ENCODE data around the gene GALK1. TPM values are rescaled to one million over a fixed set of nuclear protein-coding genes. Genes with fewer than 3 reads are reported as not detected.

GALK1 gene
- total and polyA plus RNA-seq, 2 of the 13 experiments (the other 11 are each of a cell fraction or from before 2014, with no cell fraction given) = 59.9 to 93.6 TPM

DNA sequence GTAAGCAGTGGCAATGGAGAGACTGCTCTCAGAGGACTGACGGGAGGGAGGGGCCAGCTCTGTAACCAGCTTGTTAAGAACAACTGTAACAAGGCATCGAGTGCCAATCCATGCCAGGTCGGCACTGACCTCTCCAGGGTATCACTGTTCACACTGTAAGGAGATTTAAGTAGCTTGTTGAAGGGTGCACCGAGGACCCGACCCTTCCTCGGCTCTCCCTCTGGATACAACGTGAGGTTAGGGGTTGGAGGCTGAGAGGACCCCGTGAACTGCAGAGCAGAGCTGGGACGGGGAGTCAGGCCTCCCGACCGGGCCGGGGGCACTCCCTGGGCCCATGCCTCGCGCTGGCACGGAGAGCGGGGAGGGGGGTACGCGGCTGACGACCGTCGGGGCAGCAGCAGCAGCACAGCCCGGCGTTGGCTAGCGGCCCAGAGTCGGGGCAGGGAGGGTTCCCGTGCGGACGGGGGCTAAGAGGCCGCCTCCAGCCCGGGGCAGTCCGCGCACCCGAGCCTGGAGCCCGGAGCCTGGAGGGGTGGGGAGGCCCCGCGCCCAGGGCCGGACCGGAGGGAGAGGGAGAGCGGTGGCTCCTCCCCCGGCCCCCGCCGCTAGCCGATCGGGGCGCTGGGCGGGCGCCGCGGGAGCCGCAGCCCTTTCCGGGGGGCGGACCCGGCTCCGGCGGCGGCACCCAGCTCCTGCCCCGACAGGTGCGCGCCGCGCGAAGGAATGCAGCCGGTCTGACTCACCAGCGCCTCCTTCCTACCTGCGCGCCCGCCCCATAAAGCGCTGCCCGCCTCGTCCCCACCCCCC lies 44.1 kb downstream of the GALK1 start, which contains the start of gene ITGB4 (continued):
- TF ChIP-seq, protein P1, sequence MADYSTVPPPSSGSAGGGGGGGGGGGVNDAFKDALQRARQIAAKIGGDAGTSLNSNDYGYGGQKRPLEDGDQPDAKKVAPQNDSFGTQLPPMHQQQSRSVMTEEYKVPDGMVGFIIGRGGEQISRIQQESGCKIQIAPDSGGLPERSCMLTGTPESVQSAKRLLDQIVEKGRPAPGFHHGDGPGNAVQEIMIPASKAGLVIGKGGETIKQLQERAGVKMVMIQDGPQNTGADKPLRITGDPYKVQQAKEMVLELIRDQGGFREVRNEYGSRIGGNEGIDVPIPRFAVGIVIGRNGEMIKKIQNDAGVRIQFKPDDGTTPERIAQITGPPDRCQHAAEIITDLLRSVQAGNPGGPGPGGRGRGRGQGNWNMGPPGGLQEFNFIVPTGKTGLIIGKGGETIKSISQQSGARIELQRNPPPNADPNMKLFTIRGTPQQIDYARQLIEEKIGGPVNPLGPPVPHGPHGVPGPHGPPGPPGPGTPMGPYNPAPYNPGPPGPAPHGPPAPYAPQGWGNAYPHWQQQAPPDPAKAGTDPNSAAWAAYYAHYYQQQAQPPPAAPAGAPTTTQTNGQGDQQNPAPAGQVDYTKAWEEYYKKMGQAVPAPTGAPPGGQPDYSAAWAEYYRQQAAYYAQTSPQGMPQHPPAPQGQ (CRISPR knock-in tag; IDR thresholded peaks at IDR 0.05; ENCODE audit: borderline replicate concordance) = no peak
- TF ChIP-seq ZNF263 (CRISPR knock-in tag; IDR thresholded peaks at IDR 0.05) (peak; percentile 55; the same call in 1 of the 2 replicates), SAP130 (CRISPR knock-in tag; IDR thresholded peaks at IDR 0.05; ENCODE audit: low read depth) (peak; percentile 47; the same call in 1 of the 2 replicates), ZNF225 (CRISPR knock-in tag; IDR thresholded peaks at IDR 0.05) (0 out of 2 replicates have a peak, but pooled peaks have one; percentile 71), RCOR2 (CRISPR knock-in tag; IDR thresholded peaks at IDR 0.05) (no peak), ZNF839 (CRISPR knock-in tag; IDR thresholded peaks at IDR 0.05; ENCODE audit: borderline replicate concordance) (no peak), ZNF644 (CRISPR knock-in tag; IDR thresholded peaks at IDR 0.05; ENCODE audit: low read depth) (no peak), CEBPZ (IDR thresholded peaks at IDR 0.05; ENCODE audit: low read length) (no peak), NR1H2 (CRISPR knock-in tag; IDR thresholded peaks at IDR 0.05; ENCODE audit: borderline replicate concordance, low read depth) (no peak), ZNF639 (CRISPR knock-in tag; conservative IDR thresholded peaks at IDR 0.05) (0 out of 2 replicates have a peak, but pooled peaks have one; percentile 12), ISL2 (CRISPR knock-in tag; IDR thresholded peaks at IDR 0.05) (no peak), NONO (IDR thresholded peaks at IDR 0.05) (no peak), NONO (CRISPR knock-in tag; conservative IDR thresholded peaks at IDR 0.05) (peak; percentile 43; the same call in 1 of the 2 replicates), ERF (CRISPR knock-in tag; IDR thresholded peaks at IDR 0.05) (peak; percentile 34; the same call in 1 of the 2 replicates), FOXO1 (CRISPR knock-in tag; IDR thresholded peaks at IDR 0.05) (0 out of 2 replicates have a peak, but pooled peaks have one; percentile 14), SAFB2 (CRISPR knock-in tag; IDR thresholded peaks at IDR 0.05; ENCODE audit: borderline replicate concordance, low read depth) (no peak), ZNF331 (CRISPR knock-in tag; IDR thresholded peaks at IDR 0.05) (0 out of 2 replicates have a peak, but pooled peaks have one; percentile 9), ZNF605 (CRISPR knock-in tag; IDR thresholded peaks at IDR 0.05) (0 out of 2 replicates have a peak, but pooled peaks have one; percentile 35)
- TF ChIP-seq, protein P2, sequence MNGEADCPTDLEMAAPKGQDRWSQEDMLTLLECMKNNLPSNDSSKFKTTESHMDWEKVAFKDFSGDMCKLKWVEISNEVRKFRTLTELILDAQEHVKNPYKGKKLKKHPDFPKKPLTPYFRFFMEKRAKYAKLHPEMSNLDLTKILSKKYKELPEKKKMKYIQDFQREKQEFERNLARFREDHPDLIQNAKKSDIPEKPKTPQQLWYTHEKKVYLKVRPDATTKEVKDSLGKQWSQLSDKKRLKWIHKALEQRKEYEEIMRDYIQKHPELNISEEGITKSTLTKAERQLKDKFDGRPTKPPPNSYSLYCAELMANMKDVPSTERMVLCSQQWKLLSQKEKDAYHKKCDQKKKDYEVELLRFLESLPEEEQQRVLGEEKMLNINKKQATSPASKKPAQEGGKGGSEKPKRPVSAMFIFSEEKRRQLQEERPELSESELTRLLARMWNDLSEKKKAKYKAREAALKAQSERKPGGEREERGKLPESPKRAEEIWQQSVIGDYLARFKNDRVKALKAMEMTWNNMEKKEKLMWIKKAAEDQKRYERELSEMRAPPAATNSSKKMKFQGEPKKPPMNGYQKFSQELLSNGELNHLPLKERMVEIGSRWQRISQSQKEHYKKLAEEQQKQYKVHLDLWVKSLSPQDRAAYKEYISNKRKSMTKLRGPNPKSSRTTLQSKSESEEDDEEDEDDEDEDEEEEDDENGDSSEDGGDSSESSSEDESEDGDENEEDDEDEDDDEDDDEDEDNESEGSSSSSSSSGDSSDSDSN (CRISPR knock-in tag; IDR thresholded peaks at IDR 0.05) = peak; percentile 73
- TF ChIP-seq, protein P3, sequence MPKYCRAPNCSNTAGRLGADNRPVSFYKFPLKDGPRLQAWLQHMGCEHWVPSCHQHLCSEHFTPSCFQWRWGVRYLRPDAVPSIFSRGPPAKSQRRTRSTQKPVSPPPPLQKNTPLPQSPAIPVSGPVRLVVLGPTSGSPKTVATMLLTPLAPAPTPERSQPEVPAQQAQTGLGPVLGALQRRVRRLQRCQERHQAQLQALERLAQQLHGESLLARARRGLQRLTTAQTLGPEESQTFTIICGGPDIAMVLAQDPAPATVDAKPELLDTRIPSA (CRISPR knock-in tag; IDR thresholded peaks at IDR 0.05; ENCODE audit: borderline replicate concordance) = no peak

All from HepG2 (cell line).